Measurements from ENCODE around the gene SLC6A15.

Gene SLC6A15

GRCh38 chr12:84912198-84913128, at the start of gene SLC6A15:
SLC6A15 (minus strand) TSS chr12:84912799; CDS start chr12:84892120, 20,679 bp downstream.
- DNase-seq (ENCODE audit: low read depth in 2 of 2, low spot score in 1 of 2) = no peak

GRCh38 chr12:84960918-84961317, 48.3 kb upstream of the SLC6A15 start:
- no peak for DNase-seq (ENCODE audit: low read depth in 2 of 2, low spot score in 1 of 2)

GRCh38 chr12:84955298-84955697, 42.7 kb upstream of the SLC6A15 start:
- DNase-seq (ENCODE audit: low read depth in 2 of 2, low spot score in 1 of 2) = no peak

GRCh38 chr12:84954415-84954814, 41.8 kb upstream of the SLC6A15 start:
- DNase-seq (ENCODE audit: low read depth in 2 of 2, low spot score in 1 of 2) = no peak

GRCh38 chr12:84950971-84951546, 38.5 kb upstream of the SLC6A15 start:
- no peak for DNase-seq (ENCODE audit: low read depth in 2 of 2, low spot score in 1 of 2)

GRCh38 chr12:84946753-84947152, 34.2 kb upstream of the SLC6A15 start:
- no peak for DNase-seq (ENCODE audit: low read depth in 2 of 2, low spot score in 1 of 2)

- DNase-seq (ENCODE audit: low read depth in 2 of 2, low spot score in 1 of 2) = no peak
Observed at GRCh38 chr12:84937415-84937814, 24.8 kb upstream of the SLC6A15 start.

- DNase-seq (ENCODE audit: low read depth in 2 of 2, low spot score in 1 of 2) = no peak
Observed at GRCh38 chr12:84929501-84929900, 16.9 kb upstream of the SLC6A15 start.

- no peak for DNase-seq (ENCODE audit: low read depth in 2 of 2, low spot score in 1 of 2)
Observed at GRCh38 chr12:84924981-84925380, 12.4 kb upstream of the SLC6A15 start.

- DNase-seq (ENCODE audit: low read depth in 2 of 2, low spot score in 1 of 2) = no peak
Observed at GRCh38 chr12:84922693-84923092, 10.1 kb upstream of the SLC6A15 start.

GRCh38 chr12:84920331-84920730, 7.7 kb upstream of the SLC6A15 start:
- DNase-seq (ENCODE audit: low read depth in 2 of 2, low spot score in 1 of 2) = no peak

GRCh38 chr12:84919271-84919670, 6.7 kb upstream of the SLC6A15 start:
- DNase-seq (ENCODE audit: low read depth in 2 of 2, low spot score in 1 of 2) = no peak

- no peak for DNase-seq (ENCODE audit: low read depth in 2 of 2, low spot score in 1 of 2)
Observed at GRCh38 chr12:84913129-84913515, 523 bp upstream of the SLC6A15 start.

- no peak for DNase-seq (ENCODE audit: low read depth in 2 of 2, low spot score in 1 of 2)
Observed at GRCh38 chr12:84911271-84912197, 1.1 kb downstream of the SLC6A15 start.

GRCh38 chr12:84910549-84911241, 1.9 kb downstream of the SLC6A15 start:
- no peak for DNase-seq (ENCODE audit: low read depth in 2 of 2, low spot score in 1 of 2)

GRCh38 chr12:84904051-84904450, 8.5 kb downstream of the SLC6A15 start:
- DNase-seq (ENCODE audit: low read depth in 2 of 2, low spot score in 1 of 2) = no peak

- DNase-seq (ENCODE audit: low read depth in 2 of 2, low spot score in 1 of 2) = no peak
Observed at GRCh38 chr12:84891106-84891838, 21.3 kb downstream of the SLC6A15 start.

- no peak for DNase-seq (ENCODE audit: low read depth in 2 of 2, low spot score in 1 of 2)
Observed at GRCh38 chr12:84889818-84890217, 22.8 kb downstream of the SLC6A15 start.

- DNase-seq (ENCODE audit: low read depth in 2 of 2, low spot score in 1 of 2) = no peak
Observed at GRCh38 chr12:84888861-84889260, 23.7 kb downstream of the SLC6A15 start.

GRCh38 chr12:84877340-84877739, 35.3 kb downstream of the SLC6A15 start:
- DNase-seq (ENCODE audit: low read depth in 2 of 2, low spot score in 1 of 2) = no peak

Measured in stimulated activated CD8-positive, alpha-beta memory T cell treated with anti-CD3 and anti-CD28 coated beads, Interleukin-4, amount 100 ng/mL, for 1 hour (primary cell).